HL-60 (cell line): ENCODE results near the gene MEF2C.

ENCODE experiments used
- DNase-seq, 2 experiments: peaks; one replicate each; pipeline ENCODE4 v3.0.0-alpha.2; 2010 to 2020; ENCODE audit warnings: low read depth in 1 of 2, low spot score in 1 of 2
- H3K27ac ChIP-seq: fragments of 250-450 bp; sonication (Bioruptor Pico); replicated peaks from 2 replicates; pipeline ENCODE4 v1.5.1; 2020; ENCODE audit warnings: mild to moderate bottlenecking, moderate library complexity
- H3K27me3 ChIP-seq: fragments of 250-450 bp; sonication (Bioruptor Pico); 2 replicates; pipeline ENCODE4 v1.5.1; 2021; ENCODE audit warnings: mild to moderate bottlenecking, moderate library complexity; ENCODE audit not compliant: insufficient read depth, poor library complexity, severe bottlenecking
- H3K4me3 ChIP-seq: replicated peaks from 2 replicates; pipeline ENCODE4 v1.5.1; 2011; ENCODE audit warnings: mild to moderate bottlenecking, control low read depth, low read length; ENCODE audit not compliant: insufficient read depth
- CTCF ChIP-seq: IDR thresholded peaks from one replicate; pipeline ENCODE4 v1.5.1; 2011; ENCODE audit warnings: low read length, control low read depth, inconsistent platforms; ENCODE audit not compliant: insufficient read depth
- GABPA ChIP-seq: IDR thresholded peaks from 2 replicates; pipeline ENCODE4 v1.6.1; 2012; ENCODE audit warnings: low read depth
- POLR2AphosphoS5 ChIP-seq: IDR thresholded peaks from 2 replicates; pipeline ENCODE4 v1.6.1; 2012; ENCODE audit warnings: low read depth
- REST ChIP-seq: IDR thresholded peaks from 2 replicates; pipeline ENCODE4 v1.6.1; 2012; ENCODE audit warnings: low read depth; ENCODE audit not compliant: insufficient replicate concordance
- SPI1 ChIP-seq: IDR thresholded peaks from 2 replicates; pipeline ENCODE4 v1.6.1; 2012; ENCODE audit warnings: low read depth, mild to moderate bottlenecking, borderline replicate concordance

The MEF2C gene

DNA sequence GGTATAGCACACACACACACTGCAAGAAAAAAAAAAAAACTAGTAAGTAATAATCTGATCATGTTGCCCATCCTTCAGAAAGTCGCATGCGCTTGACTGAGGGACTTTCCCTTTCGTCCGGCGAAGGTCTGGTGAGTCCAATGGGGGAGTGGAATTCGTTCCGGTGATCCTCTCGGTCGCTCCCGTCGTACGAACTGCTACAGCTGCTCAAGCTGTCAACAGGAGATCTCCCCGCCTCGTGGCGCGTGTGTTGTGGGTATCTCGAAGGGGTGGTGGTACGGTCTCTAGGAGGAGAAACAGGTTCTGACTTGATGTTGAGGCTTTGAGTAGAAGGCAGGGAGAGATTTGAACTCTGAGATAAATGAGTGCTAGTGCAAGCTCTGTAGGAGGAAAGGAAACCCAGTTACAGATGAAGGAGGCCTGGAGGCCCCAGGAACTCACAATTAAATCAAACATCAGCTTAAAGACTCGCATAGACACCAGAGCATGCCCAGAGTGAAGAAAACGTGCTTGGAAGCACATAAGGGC, 160.4 kb downstream of the MEF2C start:
- H3K4me3 ChIP-seq: no peak overlapping the region
- no peak overlapping the region for H3K27ac ChIP-seq
- TF ChIP-seq SPI1: no peak
- TF ChIP-seq GABPA: no peak
- no peak for TF ChIP-seq POLR2AphosphoS5
- TF ChIP-seq REST: no peak
- no peak for TF ChIP-seq CTCF
- no peaks in the 10 kb centered on the region for H3K27me3 ChIP-seq
- no peak for DNase-seq

DNA sequence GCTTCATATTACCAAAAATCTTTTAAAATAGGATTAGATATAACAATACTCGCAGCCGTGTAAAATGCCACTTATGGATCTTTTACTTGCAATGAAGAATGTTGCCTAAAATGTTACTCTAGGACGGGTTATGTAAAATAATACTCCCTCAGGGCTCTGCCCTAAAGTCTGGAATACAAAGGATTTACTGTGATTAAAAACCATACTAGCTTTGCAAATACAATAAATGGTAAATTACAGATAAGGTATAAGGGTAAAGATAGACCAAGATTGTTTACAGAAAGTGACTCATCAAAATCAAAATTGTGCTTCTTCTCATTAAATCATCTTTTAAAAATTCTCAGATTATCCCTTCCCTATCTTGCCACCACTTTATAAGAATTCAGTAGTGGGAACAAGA, 163.6 kb downstream of the MEF2C start:
- TF ChIP-seq CTCF: no peak
- TF ChIP-seq SPI1: no peak
- no peak for TF ChIP-seq GABPA
- no peak for TF ChIP-seq POLR2AphosphoS5
- no peak for TF ChIP-seq REST
- Histone ChIP-seq H3K27ac (no peak overlapping the region), H3K4me3 (no peak overlapping the region), H3K27me3 (no peaks in the 10 kb centered on the region)
- DNase-seq: no peak

GRCh38 chr5:88718736-88719135, 164.2 kb downstream of the MEF2C start:
- Histone ChIP-seq H3K27ac (no peak overlapping the region), H3K27me3 (no peaks in the 10 kb centered on the region), H3K4me3 (no peak overlapping the region)
- no peak for TF ChIP-seq SPI1
- TF ChIP-seq REST: no peak
- TF ChIP-seq CTCF: no peak
- TF ChIP-seq POLR2AphosphoS5: no peak
- no peak for TF ChIP-seq GABPA
- no peak for DNase-seq
